DMS 273 treated with DMSO at 0.1 percent for 48 hours (cell line): Measurements from ENCODE around the gene PLEKHF1.
"Not testable (repeated sequence)": the region's sequence is repeated elsewhere in the genome, so short reads cannot be mapped to it uniquely, and the experiment has no call there.

Experiments used
- DNase-seq: peaks from one replicate; lab custom pipeline; 2025; lab: John Stamatoyannopoulos, UW

Gene PLEKHF1

GRCh38 chr19:29702161-29702962 is 37.1 kb downstream of the PLEKHF1 start:
- no peak for DNase-seq

DNA sequence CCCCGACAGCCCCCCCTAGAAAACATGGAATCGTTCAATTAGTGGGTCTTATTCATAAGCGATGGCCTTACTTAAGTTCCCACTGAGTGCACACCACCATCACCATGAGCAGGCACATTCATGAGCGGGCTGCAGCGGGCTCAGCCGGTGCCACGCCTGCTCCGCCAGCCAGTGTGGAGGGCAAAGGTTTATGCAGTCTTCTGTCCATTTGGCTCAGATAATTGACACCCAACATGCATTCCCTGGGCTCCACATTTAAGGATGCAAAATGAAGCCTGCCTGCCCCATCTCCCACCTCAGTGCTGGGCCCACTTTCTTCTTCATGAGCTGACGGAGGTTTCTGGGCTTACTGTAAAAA is 37.7 kb downstream of the PLEKHF1 start:
- no peak for DNase-seq

DNA sequence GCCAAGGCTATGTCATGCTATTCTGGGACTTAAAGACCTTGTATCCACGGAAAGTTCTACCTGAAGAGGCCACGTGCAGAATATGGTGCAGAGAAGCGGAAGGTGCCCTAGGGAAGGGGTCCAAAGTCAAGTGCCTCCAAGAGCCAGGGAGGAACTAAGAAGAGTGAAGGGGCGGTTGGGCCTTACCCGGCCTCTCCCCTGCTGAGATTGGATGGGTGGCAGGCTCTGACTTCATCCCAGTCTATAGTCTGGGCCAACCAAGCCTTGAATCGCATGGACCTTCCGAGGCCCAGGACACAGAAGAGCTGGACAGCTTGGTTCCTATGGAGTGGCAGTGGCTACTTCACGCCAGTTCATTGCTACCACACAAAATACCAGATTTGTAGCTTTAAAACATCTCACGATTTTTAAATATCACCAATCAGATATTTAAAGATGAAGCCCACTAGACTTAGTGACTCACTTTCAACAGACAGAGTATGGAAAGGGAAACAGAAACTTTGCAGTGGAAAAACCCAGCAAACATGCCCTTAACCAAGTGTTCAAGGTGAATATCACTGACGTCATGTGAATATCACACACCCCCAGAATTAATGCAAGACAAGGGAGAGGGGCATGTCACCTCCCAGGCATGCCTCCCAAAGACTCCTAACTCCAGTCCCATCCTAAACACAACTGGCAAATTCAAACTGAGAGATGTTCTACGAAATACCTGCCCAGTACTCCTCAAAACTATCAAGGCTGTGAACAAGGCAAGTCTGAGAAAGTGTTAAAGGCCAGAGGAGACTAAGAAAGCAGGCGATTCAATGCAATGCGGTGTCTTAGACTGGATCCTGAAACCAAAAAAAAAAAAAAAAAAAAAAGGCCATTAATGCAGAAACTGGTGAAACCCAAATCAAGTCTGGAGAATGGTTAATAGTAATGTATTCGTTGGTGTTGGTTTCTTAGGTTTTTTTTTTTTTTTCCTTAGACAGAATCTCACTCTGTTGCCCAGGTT is 39.6 kb downstream of the PLEKHF1 start:
- no peak for DNase-seq

- DNase-seq: no peak
Measured at GRCh38 chr19:29705706-29706105, 40.4 kb downstream of the PLEKHF1 start.

DNA sequence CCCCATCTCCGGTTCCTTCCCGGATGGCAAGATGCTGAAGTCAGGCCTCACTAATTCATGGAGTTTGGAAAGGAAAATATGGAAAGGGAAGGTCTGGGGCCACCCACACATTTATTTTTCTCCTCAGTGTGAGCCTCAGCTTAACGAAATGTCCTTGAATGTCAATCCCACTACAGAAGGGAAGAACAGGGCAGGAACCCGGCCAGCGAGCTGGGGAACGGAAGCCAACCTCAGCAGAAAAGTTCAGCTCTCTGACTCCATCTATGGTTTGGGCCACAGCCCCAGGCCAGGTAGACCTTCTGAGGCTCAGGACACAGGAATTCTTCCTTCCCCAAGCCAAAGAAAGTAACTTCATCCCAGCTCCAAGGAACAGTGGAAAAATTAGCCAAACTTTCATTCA is 41.4 kb downstream of the PLEKHF1 start:
- DNase-seq: no peak

- DNase-seq: no peak
Measured at GRCh38 chr19:29708554-29709439, 43.5 kb downstream of the PLEKHF1 start.

DNA sequence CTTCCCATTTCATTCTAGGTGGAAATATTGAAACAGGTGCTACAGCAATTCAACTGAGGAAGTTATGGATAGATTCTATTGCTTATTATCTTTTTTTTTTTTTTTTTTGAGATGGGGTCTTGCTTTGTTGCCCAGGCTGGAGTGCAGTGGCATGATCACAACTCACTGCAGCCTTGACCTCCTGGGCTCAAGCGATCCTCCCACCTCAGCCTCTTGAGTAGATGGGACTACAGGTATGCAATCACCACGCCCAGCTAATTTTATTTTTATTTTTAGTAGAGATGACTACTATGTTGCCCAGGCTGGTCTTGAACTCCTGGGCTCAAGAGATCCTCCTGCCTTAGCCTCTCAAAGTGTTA is 44.2 kb downstream of the PLEKHF1 start:
- not testable (repeated sequence) for DNase-seq

DNA sequence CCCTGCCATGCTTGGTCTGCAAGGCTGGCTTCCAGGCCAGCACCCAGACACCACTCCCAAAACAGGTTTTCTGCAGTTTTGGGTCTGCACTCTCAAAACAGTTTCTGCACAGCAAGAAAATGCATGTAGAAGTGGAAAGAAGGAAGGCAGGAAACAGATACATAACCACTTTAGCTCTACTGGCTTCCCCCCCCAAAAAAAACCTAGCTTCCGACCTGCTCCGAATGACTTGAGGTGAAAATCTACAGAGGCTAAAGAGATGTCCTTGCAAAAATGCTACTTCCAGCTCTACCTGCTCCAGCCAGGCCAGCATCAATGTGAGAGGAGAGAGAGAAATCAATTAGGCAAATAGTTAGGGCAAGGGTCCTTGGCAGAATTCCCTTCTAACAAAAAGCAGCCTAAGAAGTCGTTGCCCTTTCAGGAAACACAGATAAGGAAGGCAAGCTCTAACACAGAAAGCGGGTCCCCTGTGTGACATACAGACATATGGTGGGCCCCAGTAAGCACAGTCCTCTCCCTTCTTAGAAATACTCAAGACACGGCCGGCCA is 46.4 kb downstream of the PLEKHF1 start:
- DNase-seq: no peak

- DNase-seq: no peak
Measured at GRCh38 chr19:29712744-29713516, 47.7 kb downstream of the PLEKHF1 start.

- no peak for DNase-seq
Measured at GRCh38 chr19:29714371-29714952, 49.2 kb downstream of the PLEKHF1 start.

GRCh38 chr19:29714953-29715700 is 49.9 kb downstream of the PLEKHF1 start, which contains the start of gene C19orf12:
Gene C19orf12 (minus strand): TSS chr19:29715261. CDS start chr19:29708413, 6,848 bp downstream.
- DNase-seq: no peak

DNA sequence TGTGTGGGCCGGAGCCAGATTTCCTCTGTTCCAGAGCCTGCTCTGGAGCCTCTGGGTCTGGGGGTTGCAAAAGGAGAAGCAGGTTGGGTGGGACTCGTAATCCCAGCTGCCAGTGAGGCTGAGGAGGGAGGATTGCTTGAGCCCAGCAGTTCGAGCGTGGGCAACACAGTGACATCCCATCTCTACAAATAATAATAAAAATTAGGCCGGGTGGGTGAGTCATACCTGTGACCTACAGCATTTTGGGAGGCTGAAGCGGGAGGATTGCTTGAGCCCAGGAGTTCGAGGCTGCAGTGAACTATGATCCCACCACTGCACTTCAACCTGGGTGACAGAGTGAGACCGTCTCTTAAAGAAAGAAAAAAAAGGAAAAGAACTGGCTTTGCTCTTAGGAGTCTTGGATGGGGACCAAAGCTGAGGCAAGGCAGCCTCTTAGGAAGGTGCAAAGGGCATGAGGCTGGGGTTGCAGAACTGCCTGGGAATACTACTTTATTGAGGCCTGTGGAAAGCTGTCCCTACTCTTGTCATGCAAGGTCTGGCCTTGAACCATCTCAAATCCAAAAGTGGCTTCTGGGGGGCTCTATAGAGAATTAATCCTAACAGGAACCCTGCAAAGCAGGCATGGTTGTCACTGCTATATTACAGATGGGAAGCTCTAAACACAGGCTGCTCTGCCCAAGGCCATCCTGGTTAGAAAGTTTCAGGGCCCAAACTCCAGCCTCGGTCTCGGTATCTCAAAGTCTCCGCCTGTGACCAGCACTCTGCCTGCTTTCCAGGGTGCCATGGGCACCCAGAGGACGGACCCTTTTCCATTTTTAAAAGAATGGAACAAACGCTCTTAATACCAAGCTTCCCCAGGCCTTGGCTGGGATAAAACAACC is 50.7 kb downstream of the PLEKHF1 start:
- DNase-seq: no peak

DNA sequence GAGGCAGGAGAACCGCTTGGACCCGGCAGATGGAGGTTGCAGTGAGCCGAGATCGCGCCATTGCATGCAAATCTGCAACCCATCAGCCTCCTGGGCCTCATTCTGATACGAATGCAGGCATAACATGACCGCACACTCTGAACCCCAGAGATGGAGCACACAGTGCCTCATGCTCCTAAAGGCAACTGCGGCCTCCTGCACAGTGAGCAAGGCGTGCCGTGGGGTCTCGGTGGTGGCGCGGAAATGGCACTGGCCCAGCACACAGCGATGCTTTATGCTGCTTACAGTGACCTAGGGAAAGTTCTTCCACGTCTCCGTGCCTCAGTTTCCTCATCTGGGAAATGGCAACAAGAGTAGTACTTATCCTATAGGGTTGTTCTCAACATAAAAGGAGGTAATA is 51.8 kb downstream of the PLEKHF1 start:
- DNase-seq: no peak

- no peak for DNase-seq
Measured at GRCh38 chr19:29724102-29724641, 58.9 kb downstream of the PLEKHF1 start.

GRCh38 chr19:29724746-29725145 is 59.5 kb downstream of the PLEKHF1 start:
- DNase-seq: no peak
